SHP77 (cell line): ENCODE measurements around the gene STX4.

Experiments used
- DNase-seq, 2 experiments: peaks; one replicate each; lab custom pipeline; 2025; lab: John Stamatoyannopoulos, UW

Gene STX4

GRCh38 chr16:31032736-31033708 lies at the start of gene STX4:
Gene STX4, plus strand, starts transcription at chr16:31033558. Its CDS starts 248 bp downstream, at chr16:31033806.
- peak; percentile 98 to 99 for DNase-seq

DNA sequence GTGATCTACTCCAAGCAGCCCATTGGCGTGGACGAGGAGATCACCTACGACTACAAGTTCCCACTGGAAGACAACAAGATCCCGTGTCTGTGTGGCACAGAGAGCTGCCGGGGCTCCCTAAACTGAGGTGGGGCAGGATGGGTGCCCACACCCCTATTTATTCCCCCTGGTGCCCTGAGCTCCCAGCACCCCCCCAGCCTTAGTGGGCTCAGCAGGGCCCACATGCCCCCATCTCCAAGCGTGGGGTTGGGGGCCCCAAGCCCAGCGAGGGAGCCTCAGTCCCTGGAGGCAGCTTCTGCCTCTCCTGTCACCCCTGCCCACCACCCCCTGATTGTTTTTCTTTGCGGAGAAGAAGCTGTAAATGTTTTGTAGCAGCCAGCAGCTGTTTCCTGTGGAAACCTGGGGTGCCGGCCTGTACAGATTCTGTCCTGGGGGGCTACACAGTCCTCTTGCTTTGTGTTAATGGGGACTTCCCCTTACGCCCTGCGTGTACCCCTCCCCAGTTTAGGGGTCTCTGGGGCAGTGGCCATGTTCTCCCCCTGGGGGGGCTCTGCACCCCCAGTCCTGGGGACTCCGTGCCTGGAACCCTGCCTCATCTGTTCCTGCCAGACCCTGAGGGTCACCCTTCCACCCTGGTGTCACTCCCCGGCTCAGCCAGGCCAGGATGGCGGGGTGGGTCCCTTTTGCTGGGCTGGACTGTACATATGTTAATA lies 49.3 kb upstream of the STX4 start:
- no peak for DNase-seq

- DNase-seq = peak; percentile 69 to 76
Measured at GRCh38 chr16:30984669-30985400, 48.5 kb upstream of the STX4 start, which contains the start of gene HSD3B7. Gene HSD3B7, plus strand, starts transcription at chr16:30985207. Its CDS starts 452 bp downstream, at chr16:30985659.

- peak; percentile 74 to 87 for DNase-seq
Measured at GRCh38 chr16:30985401-30986128, 47.8 kb upstream of the STX4 start.

GRCh38 chr16:30986129-30986991 lies 47.0 kb upstream of the STX4 start:
- DNase-seq = no peak

GRCh38 chr16:30987581-30988190 lies 45.7 kb upstream of the STX4 start:
- DNase-seq = no peak

DNA sequence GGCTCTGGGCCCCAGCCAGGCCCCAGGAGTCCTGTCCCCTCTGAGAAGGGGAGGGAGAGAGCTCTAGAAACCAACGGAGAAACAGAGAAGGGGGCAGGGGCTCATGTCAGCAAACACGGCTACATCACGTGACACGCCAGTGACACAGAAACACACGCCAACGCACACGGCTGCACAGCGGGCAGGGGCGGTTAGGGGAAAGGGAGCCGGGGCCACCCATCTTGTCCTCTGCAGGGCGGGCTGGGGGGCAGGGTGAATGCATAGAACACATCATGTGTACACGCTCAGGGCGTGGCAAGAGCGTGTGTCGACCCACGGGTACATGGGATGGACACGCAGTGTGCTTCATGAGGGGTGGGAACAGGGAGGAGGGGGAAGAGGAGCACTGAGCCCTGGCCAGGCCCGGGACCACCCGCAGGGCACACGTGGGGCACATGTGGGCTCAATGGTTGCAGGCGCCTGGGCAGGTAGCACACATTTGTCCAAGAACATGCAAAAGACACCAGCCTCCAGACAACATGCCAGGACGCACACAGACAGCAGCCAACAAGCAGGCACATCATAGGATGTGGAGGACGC lies 43.8 kb upstream of the STX4 start:
- no peak for DNase-seq

GRCh38 chr16:30990105-30990504 lies 43.3 kb upstream of the STX4 start:
- no peak for DNase-seq

DNA sequence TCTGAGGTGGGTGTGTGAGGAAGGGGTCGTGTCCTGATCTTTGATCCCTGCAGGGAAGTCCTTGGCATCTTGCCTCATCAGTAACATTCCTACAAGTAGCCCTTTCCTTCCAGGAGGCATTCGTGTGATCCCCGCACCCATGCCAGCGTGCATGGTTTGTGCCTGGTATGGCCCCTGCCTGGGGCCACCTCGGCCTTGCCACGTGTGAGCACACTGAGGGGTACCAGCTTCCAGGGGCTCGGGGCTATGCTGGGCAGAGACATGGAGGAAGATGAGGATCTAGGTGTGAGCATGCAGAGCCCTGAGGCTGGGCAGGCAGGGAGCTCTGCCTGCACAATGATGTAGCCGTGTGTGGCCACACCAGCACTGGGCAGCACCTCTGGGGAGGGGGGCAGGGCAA lies 42.3 kb upstream of the STX4 start:
- DNase-seq = no peak

DNA sequence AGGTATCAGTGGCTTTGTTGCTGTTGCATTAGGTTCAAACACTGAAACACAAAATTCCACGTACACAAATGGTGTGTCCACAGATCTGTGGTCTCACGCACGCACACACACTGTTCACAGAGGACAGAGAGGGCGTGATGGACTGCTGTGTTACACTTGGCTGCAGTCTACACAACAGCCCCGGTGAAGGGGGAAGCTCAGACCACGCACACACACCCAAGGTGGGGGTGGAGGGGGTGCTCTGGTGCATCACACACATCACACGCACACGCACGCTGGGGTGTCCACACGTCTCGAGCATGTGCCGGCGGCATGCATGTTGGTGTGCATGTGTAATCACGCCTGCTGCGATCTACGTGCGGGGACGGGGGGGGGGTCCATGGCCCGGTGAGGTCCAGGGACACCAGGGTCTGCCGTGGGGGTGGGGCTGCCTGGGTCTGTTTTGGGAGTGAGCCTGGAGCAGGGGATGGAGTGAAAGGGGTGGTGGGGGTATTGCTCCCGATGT lies 41.0 kb upstream of the STX4 start:
- no peak for DNase-seq

- DNase-seq = no peak
Measured at GRCh38 chr16:30992931-30993816, 40.2 kb upstream of the STX4 start.

GRCh38 chr16:30995927-30996323 lies 37.4 kb upstream of the STX4 start:
- no peak for DNase-seq

DNA sequence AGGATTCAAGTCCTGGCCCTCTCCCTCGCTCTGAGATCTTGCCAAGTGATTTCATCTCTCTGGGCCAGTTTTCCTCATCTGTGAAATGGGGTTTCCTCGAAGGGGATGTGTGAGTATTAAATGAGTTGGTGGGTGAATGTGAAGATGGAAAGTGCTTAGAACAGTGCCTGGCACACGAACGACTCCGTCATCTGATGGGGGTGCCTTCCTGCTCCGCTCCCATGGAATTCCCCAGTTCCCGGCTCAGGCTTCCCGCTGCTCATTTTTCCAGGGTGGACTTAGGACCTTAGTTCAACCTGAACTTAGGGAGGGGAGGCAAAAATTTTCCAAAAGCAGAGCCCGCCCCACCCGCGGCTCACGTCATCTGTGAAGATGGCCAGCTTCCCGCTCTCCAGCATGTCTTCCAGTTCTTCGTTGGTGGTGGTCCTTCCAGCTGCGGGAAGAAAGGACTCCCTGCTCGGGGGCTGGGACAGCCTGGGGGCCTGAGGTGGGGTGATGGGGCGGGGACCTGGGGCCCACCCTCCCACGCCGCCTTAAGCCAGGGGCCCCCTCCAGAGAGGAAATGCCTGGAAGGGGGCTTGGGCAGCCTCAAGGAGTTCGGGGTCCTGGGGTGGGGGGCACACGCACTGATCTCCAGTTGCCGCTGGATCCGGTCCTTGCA lies 36.9 kb upstream of the STX4 start:
- DNase-seq = no peak

- DNase-seq = peak; percentile 22 to 32
Measured at GRCh38 chr16:30996985-30997724, 36.2 kb upstream of the STX4 start.

- no peak for DNase-seq
Measured at GRCh38 chr16:30997725-30998711, 35.3 kb upstream of the STX4 start.
